Measurements from ENCODE around the gene PLA1A.

The PLA1A gene

DNA sequence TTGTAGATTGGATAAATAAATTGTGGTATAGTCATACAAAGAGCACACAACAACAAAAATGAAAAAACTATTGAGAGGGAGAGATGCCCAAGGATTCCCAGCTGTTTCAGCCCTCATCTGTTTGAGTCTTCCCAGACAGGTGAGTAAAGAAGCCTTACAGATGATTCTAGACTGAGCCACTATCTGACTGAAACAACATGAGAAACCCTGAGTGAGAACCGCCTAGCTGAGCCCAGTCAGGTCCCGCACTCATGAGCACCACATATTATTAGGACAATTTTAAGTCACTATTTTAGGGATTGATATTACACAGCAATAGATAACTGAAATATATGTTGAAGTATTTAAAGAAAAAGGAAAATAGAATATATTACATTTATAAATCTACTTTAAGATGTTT is 43.7 kb downstream of the PLA1A start:
- Histone ChIP-seq H3K4me3 (ENCODE audit: low read depth, low read length) (no peak overlapping the region), H3K27me3 (ENCODE audit: control insufficient read depth, insufficient read depth, low read length) (no peaks in the 10 kb centered on the region), H3K9ac (ENCODE audit: low read length) (no peak overlapping the region), H3K4me1 (ENCODE audit: control insufficient read depth, insufficient read depth, low read length) (no peaks in the 10 kb centered on the region), H3K9me3 (ENCODE audit: control insufficient read depth, insufficient read depth, low read depth, low read length) (no peaks in the 10 kb centered on the region), H3K27ac (ENCODE audit: low read depth, low read length) (no peak overlapping the region), H3K36me3 (ENCODE audit: control insufficient read depth, insufficient read depth, low read length) (no peaks in the 10 kb centered on the region)

DNA sequence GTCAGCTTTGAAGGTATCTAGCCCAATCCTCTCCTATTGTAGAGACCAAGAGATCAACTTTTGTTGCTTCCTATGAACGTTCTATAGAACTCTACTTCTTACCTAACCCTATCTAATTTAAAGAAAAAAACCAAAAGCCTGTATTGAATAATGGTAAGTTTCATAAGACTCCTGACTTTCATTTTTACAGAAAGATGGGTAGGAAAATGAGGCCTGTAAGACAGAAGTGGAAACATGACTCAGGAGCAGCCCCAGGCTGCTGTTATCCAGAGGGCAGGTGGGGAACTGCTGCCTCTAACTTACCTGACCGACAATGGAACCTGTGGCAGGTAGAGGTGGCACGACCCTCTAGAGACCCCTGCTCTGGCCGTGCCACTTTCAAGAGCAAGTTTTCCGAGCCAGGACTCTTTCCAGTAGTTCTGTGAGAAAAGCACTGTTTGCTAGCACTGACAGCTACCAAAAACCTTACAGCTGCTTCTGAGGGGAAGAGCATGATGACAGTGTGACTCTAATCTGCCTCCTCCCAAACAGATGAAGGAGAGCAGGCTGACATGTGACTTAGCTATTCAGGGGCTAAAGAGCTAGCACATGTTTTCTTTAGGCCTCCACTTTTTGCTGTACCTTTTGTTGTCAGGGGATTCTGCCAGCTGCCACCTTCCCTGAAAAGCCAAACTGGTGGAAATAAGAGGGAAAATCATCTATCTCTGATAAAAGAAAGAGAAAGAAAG is 45.2 kb downstream of the PLA1A start:
- Histone ChIP-seq H3K9ac (ENCODE audit: low read length) (no peak overlapping the region), H3K27me3 (ENCODE audit: control insufficient read depth, insufficient read depth, low read length) (no peaks in the 10 kb centered on the region), H3K36me3 (ENCODE audit: control insufficient read depth, insufficient read depth, low read length) (no peaks in the 10 kb centered on the region), H3K4me1 (ENCODE audit: control insufficient read depth, insufficient read depth, low read length) (peaks cover 8% of the 10 kb centered on the region; the same call in 1 of the 2 replicates), H3K27ac (ENCODE audit: low read depth, low read length) (no peak overlapping the region), H3K4me3 (ENCODE audit: low read depth, low read length) (no peak overlapping the region), H3K9me3 (ENCODE audit: control insufficient read depth, insufficient read depth, low read depth, low read length) (no peaks in the 10 kb centered on the region)

DNA sequence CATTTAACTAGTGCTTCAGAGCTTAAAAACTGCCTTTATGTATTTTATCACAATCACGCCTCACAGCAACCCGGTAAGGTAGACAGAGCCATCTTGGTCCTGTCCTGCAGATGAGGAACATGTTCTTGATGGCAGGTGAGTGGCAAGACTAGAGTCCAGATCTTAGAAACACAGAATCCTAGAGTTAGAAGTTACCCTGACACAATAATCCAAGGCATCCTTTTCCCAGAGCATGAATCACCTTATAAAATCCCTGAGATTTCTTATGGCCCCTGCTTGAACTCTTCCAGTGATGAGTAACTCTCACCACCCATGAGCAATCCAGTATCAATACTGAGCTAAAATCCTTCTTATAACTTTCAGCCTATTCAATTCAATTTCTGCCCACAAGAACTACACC is 45.8 kb downstream of the PLA1A start:
- Histone ChIP-seq H3K36me3 (ENCODE audit: control insufficient read depth, insufficient read depth, low read length) (no peaks in the 10 kb centered on the region), H3K9me3 (ENCODE audit: control insufficient read depth, insufficient read depth, low read depth, low read length) (no peaks in the 10 kb centered on the region), H3K27ac (ENCODE audit: low read depth, low read length) (no peak overlapping the region), H3K4me3 (ENCODE audit: low read depth, low read length) (no peak overlapping the region), H3K9ac (ENCODE audit: low read length) (no peak overlapping the region), H3K27me3 (ENCODE audit: control insufficient read depth, insufficient read depth, low read length) (no peaks in the 10 kb centered on the region), H3K4me1 (ENCODE audit: control insufficient read depth, insufficient read depth, low read length) (peaks cover 9% of the 10 kb centered on the region; the same call in 1 of the 2 replicates)

DNA sequence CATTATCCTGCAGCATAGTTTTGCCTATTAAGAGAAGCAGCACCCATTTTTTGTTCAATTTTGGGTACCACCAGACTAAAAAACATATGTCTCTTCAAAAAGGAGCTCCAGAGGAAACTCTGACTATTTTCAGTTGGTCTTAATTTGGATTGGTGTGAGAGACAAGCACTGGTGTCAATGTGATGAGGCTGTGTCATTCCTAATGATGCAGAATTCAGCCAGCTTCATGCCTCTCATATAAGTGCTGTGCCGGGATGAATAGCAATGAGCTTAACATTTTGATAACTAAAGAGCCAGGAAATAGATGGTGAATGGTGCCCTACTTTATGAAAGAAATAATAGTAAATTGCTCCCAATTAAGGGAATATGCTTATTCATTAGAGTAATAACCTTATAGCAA is 46.8 kb downstream of the PLA1A start:
- no peak overlapping the region for H3K27ac ChIP-seq (ENCODE audit: low read depth, low read length)
- H3K36me3 ChIP-seq (ENCODE audit: control insufficient read depth, insufficient read depth, low read length) = no peaks in the 10 kb centered on the region
- H3K9me3 ChIP-seq (ENCODE audit: control insufficient read depth, insufficient read depth, low read depth, low read length) = no peaks in the 10 kb centered on the region
- H3K9ac ChIP-seq (ENCODE audit: low read length) = no peak overlapping the region
- H3K4me3 ChIP-seq (ENCODE audit: low read depth, low read length) = no peak overlapping the region
- no peaks in the 10 kb centered on the region for H3K27me3 ChIP-seq (ENCODE audit: control insufficient read depth, insufficient read depth, low read length)
- peaks cover 9% of the 10 kb centered on the region; the same call in 1 of the 2 replicates for H3K4me1 ChIP-seq (ENCODE audit: control insufficient read depth, insufficient read depth, low read length)

DNA sequence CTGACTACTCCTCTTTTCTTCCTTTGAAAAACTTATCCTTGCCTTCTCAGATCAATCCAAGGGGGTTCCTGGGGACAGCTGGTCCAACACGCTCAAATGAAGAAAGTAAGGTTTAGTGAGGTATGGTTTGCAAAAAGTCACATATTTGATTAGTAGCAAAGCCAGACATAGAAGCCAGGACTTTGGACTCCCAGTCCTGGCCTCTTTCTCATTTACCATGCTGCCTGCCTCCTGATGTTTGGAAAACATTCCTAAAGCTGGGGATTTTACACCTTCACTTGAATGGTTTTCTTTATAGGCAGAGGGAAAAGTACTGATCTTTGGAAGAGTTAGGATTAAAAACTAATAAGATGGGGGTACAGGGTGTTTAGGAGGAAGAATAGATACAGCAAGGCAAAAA is 48.1 kb downstream of the PLA1A start:
- H3K36me3 ChIP-seq (ENCODE audit: control insufficient read depth, insufficient read depth, low read length) = no peaks in the 10 kb centered on the region

DNA sequence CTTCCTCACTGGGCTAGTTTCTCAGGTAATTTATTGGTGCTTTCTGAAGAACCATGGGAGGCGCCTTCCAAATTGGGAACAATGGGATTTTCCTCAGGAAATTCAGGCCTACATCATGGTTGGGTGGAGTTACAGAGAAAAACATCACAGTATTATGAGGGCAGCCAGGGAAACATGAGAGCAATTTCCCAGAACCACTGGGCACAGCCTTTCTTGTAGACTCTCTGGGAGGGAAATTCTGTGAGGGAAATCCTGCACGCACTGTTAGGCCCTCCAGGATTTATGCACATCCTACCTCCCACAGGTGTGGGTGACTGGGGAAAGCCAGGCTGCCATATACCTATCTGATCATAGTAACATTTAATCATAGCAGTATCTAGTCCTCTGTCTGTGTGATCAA is 49.5 kb downstream of the PLA1A start:
- H3K4me1 ChIP-seq (ENCODE audit: control insufficient read depth, insufficient read depth, low read length) = peaks cover 11% of the 10 kb centered on the region; the same call in 1 of the 2 replicates
- no peaks in the 10 kb centered on the region for H3K9me3 ChIP-seq (ENCODE audit: control insufficient read depth, insufficient read depth, low read depth, low read length)
- H3K36me3 ChIP-seq (ENCODE audit: control insufficient read depth, insufficient read depth, low read length) = no peaks in the 10 kb centered on the region
- H3K4me3 ChIP-seq (ENCODE audit: low read depth, low read length) = no peak overlapping the region
- H3K9ac ChIP-seq (ENCODE audit: low read length) = no peak overlapping the region
- no peak overlapping the region for H3K27ac ChIP-seq (ENCODE audit: low read depth, low read length)
- H3K27me3 ChIP-seq (ENCODE audit: control insufficient read depth, insufficient read depth, low read length) = no peaks in the 10 kb centered on the region

More for the DNA sequence above, 48.1 kb downstream of the PLA1A start:
- H3K27ac ChIP-seq (ENCODE audit: low read depth, low read length) = no peak overlapping the region
- H3K4me3 ChIP-seq (ENCODE audit: low read depth, low read length) = no peak overlapping the region
- H3K27me3 ChIP-seq (ENCODE audit: control insufficient read depth, insufficient read depth, low read length) = no peaks in the 10 kb centered on the region
- H3K9me3 ChIP-seq (ENCODE audit: control insufficient read depth, insufficient read depth, low read depth, low read length) = no peaks in the 10 kb centered on the region
- peaks cover 11% of the 10 kb centered on the region; the same call in 1 of the 2 replicates for H3K4me1 ChIP-seq (ENCODE audit: control insufficient read depth, insufficient read depth, low read length)
- H3K9ac ChIP-seq (ENCODE audit: low read length) = no peak overlapping the region

DNA sequence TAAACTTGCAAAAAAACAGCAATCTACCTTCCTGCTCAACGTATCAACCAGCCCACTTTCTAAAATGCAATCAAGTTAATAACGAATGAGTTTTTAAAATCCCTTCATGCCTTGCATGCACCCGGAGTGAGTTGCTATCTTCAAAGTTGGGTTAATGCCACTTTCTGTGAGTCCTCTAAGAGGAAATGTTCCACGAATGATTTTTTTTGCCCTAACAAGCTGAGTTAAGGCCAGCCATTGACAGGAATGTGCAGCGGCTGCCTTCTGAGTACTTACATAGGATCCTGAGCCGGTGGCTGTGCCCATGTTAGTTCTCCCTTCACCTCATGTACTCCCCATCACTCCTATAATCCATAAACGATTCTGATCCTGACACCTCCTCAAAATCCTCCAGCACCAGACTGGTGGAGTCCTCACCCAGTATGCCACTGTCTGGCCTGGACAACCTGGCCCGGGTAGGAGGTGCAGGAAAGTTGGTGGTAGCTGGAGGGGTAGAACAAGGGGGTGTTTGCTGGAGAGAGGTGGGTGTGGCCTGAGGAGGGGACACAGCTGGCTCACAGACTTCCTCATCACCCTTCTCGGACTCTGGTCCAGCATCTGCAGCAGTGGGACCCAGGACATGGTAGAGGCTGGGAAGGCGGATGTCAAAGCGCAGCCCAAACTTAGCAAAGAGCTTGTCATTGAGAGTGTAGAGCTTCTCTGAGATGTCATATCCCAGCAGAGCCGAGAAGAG is 50.3 kb downstream of the PLA1A start:
- Histone ChIP-seq H3K9ac (ENCODE audit: low read length) (no peak overlapping the region), H3K36me3 (ENCODE audit: control insufficient read depth, insufficient read depth, low read length) (no peaks in the 10 kb centered on the region), H3K27ac (ENCODE audit: low read depth, low read length) (no peak overlapping the region), H3K4me1 (ENCODE audit: control insufficient read depth, insufficient read depth, low read length) (peaks cover 11% of the 10 kb centered on the region; the same call in 1 of the 2 replicates), H3K27me3 (ENCODE audit: control insufficient read depth, insufficient read depth, low read length) (no peaks in the 10 kb centered on the region), H3K9me3 (ENCODE audit: control insufficient read depth, insufficient read depth, low read depth, low read length) (no peaks in the 10 kb centered on the region), H3K4me3 (ENCODE audit: low read depth, low read length) (no peak overlapping the region)

DNA sequence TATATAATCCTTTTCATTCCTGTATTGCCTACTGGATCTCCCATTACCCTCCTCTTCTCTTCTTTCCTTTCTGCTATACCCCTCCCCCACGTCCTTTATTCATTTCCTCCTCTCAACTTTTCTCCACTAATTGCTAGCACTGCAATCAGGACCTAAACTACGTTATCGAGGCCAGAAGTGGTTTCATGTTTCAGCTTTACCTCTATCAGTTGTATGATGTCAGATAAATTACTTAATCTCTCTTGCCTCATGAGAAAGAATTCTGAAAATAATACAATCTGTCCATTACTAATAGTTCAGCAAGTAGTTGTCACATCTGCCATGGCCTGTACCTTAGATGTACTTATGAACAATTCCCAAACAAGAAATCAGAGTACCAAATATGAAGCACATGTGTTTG is 52.1 kb downstream of the PLA1A start:
- Histone ChIP-seq H3K9ac (ENCODE audit: low read length) (no peak overlapping the region), H3K9me3 (ENCODE audit: control insufficient read depth, insufficient read depth, low read depth, low read length) (no peaks in the 10 kb centered on the region), H3K27ac (ENCODE audit: low read depth, low read length) (no peak overlapping the region), H3K27me3 (ENCODE audit: control insufficient read depth, insufficient read depth, low read length) (no peaks in the 10 kb centered on the region), H3K4me3 (ENCODE audit: low read depth, low read length) (no peak overlapping the region), H3K36me3 (ENCODE audit: control insufficient read depth, insufficient read depth, low read length) (no peaks in the 10 kb centered on the region), H3K4me1 (ENCODE audit: control insufficient read depth, insufficient read depth, low read length) (peaks cover 11% of the 10 kb centered on the region; the same call in 1 of the 2 replicates)

DNA sequence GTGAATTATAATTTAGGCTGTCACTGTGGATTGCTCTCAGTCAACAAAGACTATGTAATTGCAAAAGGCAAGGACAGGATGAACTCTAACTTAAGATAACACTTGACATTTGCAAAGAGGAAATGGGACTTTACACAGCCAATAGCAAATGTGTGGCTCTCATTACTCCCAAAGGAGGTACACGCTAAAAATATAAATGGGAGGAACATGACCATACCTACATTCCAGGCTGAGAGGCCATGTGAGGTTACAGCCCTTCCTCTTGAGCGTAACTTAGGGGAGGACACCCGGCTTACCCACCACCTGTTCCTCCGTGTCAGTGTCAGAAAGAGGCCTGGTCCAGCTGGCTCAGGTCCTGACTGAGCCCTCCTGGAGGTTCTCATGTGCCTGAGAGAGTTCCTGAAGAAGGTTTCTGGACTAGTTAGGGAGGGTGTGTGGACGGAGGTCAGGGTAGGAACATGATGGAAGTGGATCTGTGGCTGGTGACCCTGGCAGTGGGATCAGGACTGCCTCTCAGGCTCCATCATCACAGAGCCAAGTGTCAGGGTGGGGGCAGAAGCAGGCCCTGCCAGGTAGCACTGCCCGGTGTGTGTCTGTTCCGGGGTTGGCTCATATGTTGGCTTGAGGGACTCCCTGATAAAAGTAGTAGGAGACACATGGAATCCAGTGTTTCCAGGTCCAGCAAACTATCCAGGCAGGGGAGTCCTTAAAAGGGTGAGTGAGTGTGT is 54.8 kb downstream of the PLA1A start:
- Histone ChIP-seq H3K9me3 (ENCODE audit: control insufficient read depth, insufficient read depth, low read depth, low read length) (no peaks in the 10 kb centered on the region), H3K27me3 (ENCODE audit: control insufficient read depth, insufficient read depth, low read length) (no peaks in the 10 kb centered on the region), H3K4me3 (ENCODE audit: low read depth, low read length) (no peak overlapping the region), H3K9ac (ENCODE audit: low read length) (no peak overlapping the region), H3K27ac (ENCODE audit: low read depth, low read length) (no peak overlapping the region), H3K36me3 (ENCODE audit: control insufficient read depth, insufficient read depth, low read length) (no peaks in the 10 kb centered on the region), H3K4me1 (ENCODE audit: control insufficient read depth, insufficient read depth, low read length) (peaks cover 6% of the 10 kb centered on the region; the same call in 1 of the 2 replicates)

DNA sequence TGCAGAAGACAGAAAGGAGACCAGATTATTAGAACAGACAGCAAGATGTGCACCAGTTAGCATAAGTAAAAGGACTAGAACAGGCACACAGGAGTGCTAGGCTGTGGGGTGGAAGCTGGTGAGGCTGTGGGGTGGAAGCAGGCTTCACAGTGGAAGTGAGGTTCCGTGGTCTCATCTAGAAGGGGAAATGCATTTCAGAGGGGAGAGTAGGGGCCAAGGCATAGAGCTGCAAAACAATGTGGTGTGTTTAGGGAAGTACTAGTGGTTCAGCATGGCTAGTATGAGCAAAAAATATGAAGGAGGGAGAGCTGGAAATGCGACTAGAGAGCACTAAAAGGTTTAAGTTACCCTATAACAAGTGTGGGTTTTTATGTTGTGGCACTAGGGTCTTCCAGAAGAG is 56.2 kb downstream of the PLA1A start:
- H3K27me3 ChIP-seq (ENCODE audit: control insufficient read depth, insufficient read depth, low read length) = no peaks in the 10 kb centered on the region
- 0 out of 2 replicates have a peak, but pooled peaks cover 2% of the 10 kb centered on the region for H3K4me1 ChIP-seq (ENCODE audit: control insufficient read depth, insufficient read depth, low read length)
- H3K27ac ChIP-seq (ENCODE audit: low read depth, low read length) = no peak overlapping the region
- H3K36me3 ChIP-seq (ENCODE audit: control insufficient read depth, insufficient read depth, low read length) = no peaks in the 10 kb centered on the region
- no peak overlapping the region for H3K9ac ChIP-seq (ENCODE audit: low read length)
- no peaks in the 10 kb centered on the region for H3K9me3 ChIP-seq (ENCODE audit: control insufficient read depth, insufficient read depth, low read depth, low read length)
- H3K4me3 ChIP-seq (ENCODE audit: low read depth, low read length) = no peak overlapping the region

Measured in HUES6 (cell line).